OCI-M1 (cell line): Measurements from ENCODE around the gene SLC8A2.
"Not testable (repeated sequence)": the region's sequence is repeated elsewhere in the genome, so short reads cannot be mapped to it uniquely, and the experiment has no call there.

Source experiments
- DNase-seq: peaks from one replicate; lab custom pipeline; 2025; lab: John Stamatoyannopoulos, UW

Gene SLC8A2

GRCh38 chr19:47487551-47488515 lies 16.1 kb upstream of the SLC8A2 start:
- DNase-seq = no peak

GRCh38 chr19:47486900-47487299 lies 15.2 kb upstream of the SLC8A2 start:
- DNase-seq = no peak

GRCh38 chr19:47486220-47486619 lies 14.5 kb upstream of the SLC8A2 start:
- not testable (repeated sequence) for DNase-seq

- DNase-seq = no peak
These were observed 13.5 kb upstream of the SLC8A2 start for GRCh38 chr19:47485210-47485609.

- DNase-seq = peak; percentile 96
These were observed 12.4 kb upstream of the SLC8A2 start, which contains the start of gene KPTN for GRCh38 chr19:47483800-47484690. KPTN (minus strand) TSS chr19:47484219; CDS start chr19:47484160, 59 bp downstream.

DNA sequence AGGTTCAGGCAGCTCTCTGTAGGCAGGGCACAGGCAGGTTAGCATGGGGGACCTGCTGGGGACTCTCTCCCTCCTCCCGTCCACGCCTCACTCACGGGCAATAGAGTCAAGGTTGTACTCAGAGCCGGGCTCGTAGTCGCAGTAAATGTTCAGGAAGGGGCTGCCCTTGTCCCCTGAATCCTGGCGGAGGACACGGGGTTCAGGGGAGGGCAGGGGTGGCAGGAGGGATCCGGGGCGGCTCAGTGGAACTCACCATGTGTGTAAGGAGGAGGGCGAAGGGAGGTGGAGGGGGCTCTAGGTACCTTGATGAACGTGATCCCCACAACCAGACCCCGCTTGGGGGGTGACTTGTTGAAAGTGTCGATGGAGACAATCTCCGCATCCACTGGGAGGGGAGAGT lies 11.5 kb upstream of the SLC8A2 start:
- no peak for DNase-seq

GRCh38 chr19:47481460-47482052 lies 9.9 kb upstream of the SLC8A2 start:
- DNase-seq = no peak

DNA sequence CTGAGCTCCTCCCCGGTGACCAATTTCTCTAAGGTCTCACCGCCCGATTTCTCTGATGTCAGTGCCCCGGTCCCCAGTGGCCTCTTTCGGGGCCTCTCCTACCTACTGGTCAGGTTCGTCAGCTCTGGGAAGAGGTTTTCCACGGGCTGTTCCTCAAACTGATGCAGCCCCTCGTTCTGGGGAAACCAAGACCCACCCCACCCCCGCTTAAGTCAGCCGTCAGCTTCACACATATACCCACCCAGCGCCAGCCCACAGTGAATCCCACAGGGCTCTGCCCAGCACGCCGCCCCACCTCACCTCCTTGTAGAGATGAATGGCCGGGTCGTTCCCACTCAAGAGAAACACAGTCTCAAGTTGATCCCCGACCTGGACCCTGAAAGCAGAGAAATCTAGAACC lies 9.0 kb upstream of the SLC8A2 start:
- DNase-seq = no peak

GRCh38 chr19:47479701-47480503 lies 8.2 kb upstream of the SLC8A2 start:
- no peak for DNase-seq

GRCh38 chr19:47476438-47476972 lies 4.8 kb upstream of the SLC8A2 start:
- no peak for DNase-seq

- DNase-seq = no peak
These were observed 3.8 kb upstream of the SLC8A2 start for GRCh38 chr19:47475465-47475864.

DNA sequence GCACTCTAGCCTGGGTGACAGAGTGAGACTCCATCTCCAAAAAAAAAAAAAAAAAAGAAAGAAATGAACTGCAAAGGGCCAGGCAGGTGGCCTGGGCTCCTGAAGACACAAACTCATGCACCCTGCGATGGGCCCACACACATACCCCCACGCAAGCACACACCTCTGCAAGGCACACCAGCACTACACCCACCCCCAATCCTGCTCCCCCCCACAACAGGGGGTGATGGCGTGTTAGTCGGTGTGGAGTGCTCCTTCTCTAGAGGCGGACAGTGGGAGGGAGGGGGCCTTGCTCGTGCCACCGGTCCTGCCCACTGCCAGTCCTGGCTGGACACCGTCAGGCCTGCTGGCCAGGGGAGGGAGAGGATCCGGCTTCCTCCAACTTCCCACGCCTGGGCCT lies 1.6 kb upstream of the SLC8A2 start:
- no peak for DNase-seq

GRCh38 chr19:47471381-47471732 lies 336 bp downstream of the SLC8A2 start:
- DNase-seq = no peak

DNA sequence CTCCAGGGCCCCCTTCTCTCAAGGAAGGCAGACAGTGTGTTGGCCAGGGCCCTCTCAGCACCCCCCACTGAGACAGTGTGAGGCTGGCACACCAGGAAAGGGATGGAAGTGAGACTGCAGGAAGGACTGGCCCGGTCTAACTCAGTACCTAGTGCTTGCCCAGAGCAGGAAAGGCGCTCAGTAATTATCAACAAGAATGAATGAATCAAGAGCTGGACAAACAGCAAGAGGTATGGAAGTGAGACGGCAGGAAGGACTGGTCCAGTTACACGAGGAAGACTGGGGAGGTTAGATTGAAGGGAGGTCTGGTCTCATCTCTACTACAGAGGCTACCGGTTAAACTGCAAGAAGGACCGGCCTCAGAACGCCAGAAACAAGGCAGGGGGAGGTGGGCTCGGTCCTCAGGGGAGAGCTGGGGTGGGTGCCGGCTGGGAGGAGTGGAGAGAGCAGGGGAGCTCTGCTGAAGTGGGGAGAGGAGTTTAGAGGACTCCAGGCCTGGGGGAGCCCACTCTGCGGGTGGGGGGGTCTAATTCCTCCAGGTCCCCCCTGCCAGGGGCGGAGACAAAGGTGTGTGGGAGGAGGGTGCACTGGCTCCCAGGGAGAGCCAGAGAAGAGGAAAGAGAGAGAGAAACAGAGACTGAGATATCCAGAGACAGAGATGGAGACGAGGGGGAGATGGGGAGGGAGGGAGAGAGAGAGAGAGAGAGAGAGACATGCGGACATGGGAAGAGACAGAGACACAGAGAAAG lies 1.1 kb downstream of the SLC8A2 start:
- no peak for DNase-seq

GRCh38 chr19:47469719-47470118 lies 2.0 kb downstream of the SLC8A2 start:
- DNase-seq = no peak

DNA sequence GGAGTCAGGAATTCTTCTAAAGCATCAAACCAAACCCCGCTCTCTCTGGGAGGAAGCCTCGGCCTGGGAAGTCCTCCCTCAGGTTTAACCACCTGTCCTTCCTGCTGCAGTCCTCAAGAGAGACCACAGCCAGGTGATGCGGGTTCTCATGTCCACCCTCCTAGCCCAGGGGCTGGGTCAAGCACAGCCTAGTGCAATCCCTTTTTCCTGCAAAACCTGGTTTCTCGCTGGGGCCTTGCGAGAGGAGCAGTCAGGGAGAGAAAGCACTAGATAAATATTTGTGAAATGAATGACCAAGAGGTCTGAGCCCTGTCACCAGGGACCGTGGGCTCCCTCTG lies 2.4 kb downstream of the SLC8A2 start:
- DNase-seq = no peak

DNA sequence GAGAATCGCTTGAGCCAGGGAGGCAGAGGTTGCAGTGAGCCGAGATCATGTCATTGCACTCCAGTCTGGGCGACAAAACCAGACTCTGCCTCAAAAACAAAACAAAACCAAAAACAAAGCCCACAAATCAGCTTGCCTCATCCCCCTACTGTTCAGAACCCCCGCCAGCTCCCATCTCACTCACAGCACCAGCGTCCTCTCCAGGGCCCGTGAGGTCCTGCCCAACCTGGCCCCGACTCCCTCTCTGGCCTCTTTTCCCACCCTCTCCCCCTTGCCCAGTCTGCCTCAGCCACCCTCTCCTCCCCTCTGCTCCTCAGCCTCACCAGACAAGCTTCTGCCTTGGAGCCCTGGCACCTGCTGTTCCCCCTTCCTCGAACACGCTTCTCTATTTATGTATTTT lies 3.8 kb downstream of the SLC8A2 start:
- no peak for DNase-seq

DNA sequence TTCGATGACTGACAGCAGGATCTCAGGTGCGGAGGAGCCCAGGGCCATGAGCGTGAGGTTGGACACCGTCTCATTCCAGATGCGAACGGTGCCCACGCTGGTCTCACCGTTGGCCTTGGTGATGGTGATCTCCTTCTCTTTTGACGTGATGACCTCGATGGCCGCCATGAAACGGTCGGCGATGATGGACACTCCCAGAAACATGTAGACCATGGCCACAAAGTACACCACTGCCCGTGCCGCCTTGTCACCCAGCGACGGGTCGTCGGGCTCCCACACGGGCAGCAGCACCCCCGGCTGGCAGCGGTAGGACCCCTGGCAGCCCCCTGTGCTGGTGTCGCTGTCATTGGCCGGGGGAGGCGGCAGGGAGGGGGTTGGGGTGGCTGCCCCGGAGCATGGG lies 5.7 kb downstream of the SLC8A2 start:
- DNase-seq = no peak

DNA sequence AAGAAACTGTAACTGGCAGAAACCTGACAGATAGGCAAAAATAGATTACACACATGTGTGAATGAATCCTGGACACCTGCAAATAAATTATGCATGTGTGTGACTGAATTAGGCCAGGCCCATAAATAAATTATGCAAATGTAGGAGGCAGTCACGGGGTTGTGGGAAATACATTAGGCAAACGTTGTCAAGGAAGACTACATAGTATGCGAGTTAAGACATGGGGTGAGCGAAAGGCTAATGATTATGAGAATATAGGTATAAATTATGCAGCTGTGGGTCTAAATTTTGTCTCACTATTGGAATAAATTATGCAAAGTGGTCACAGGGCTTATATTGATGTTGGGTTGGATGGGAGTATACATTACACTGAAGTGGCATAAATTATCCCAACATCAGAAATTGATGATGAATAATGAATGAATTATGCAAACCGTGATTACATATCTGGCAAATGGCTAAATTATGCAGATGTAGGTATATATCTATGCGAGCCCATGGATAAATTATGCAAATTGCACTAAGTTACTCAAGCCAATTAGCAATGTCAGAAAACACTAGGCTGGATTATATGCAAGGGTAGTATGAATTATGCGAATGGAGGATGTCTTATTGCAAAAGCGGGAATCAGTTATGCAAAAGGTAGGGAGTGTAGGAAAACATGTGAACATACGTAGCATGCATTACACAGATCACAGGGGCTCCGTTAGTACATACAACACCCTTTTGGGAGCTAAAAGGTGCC lies 6.8 kb downstream of the SLC8A2 start:
- no peak for DNase-seq

DNA sequence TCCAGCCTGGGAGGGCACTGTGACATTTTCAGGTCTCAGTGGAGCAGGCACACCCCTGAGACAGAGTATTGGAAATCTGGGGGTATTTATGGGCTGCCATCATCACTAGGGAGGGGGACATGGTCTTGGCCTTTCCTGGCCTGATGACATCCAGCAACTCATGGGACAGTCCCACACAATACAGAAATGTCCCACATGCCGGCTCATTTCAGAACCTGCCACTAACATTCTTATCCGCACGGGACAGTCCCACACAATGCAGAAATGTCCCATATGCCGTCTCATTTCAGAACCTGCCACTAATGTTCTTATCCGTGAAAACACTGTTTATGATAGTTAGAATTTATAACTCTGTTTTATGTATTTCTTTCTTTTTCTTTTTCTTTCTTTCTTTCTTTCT lies 9.8 kb downstream of the SLC8A2 start:
- no peak for DNase-seq
